ENCODE results near the gene GPC3.

The GPC3 gene

DNA sequence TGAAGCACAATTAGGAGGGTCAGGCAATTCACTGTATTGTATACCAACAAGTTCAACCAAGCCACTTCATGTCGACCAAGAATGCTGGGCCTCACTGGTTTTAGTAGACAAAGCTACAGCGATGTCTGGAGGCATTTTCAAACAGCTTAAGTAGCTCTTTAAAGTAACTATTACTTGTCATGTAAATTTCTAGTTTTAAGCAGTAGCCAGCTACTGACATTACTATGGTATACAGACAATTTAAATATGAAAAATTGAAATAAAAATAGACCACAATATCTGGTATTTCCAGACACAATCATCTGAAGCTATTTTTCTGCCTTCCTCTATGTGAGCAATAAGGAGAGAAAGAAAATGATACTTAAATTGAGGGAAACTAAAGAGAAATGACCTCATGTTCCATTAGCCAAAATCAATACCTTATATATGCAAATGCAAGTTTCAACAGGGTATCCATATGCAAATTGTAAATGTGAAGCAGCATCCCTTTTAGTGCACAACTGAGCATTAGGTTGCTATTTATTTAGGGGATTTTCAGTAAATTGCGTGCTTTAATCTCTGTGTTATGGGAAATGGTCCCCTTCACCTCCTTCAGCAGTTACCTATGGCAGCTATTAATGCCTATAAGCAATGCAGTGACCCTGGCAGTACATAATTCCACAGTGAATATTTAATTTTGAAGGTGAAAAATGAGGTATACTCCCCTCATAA lies 119.5 kb downstream of the GPC3 start:
- ChIA-PET CTCF (no interaction called here), POLR2A (no interaction called here)
- peaks cover 0 to 3% (median 0%) of the 10 kb centered on the region in 5 experiments for H3K27me3 ChIP-seq (replicated peaks in 2 of 5; ENCODE audit: control insufficient read depth in 4 of 5, insufficient read depth in 5 of 5, low read length in 4 of 5)
- no peaks in the 10 kb centered on the region for H3K36me3 ChIP-seq (ENCODE audit: control insufficient read depth in 4 of 4, insufficient read depth in 4 of 4, low read length in 3 of 4)
- H3K4me3 ChIP-seq (ENCODE audit: control insufficient read depth in 1 of 7, extremely low read depth in 1 of 7, insufficient read depth in 4 of 7, low read depth in 2 of 7, low read length in 6 of 7), result no peak overlapping the region
- no peak overlapping the region for H3K27ac ChIP-seq (ENCODE audit: insufficient read depth in 1 of 2, low read depth in 1 of 2, low read length in 2 of 2, poor library complexity in 1 of 2, severe bottlenecking in 2 of 2)
- DNase-seq, result no peak
- peaks cover 0 to 4% (median 0%) of the 10 kb centered on the region in 5 experiments for H3K9me3 ChIP-seq (ENCODE audit: control extremely low read depth in 1 of 5, control insufficient read depth in 4 of 5, insufficient read depth in 2 of 5, low read depth in 1 of 5, low read length in 4 of 5)
- no peaks in the 10 kb centered on the region for H3K4me1 ChIP-seq (ENCODE audit: control extremely low read depth in 1 of 4, control insufficient read depth in 4 of 4, insufficient read depth in 4 of 4, low read length in 3 of 4)
- no CpG with 5 or more reads among the region's 3 CpGs for WGBS (ENCODE audit: insufficient coverage)

DNA sequence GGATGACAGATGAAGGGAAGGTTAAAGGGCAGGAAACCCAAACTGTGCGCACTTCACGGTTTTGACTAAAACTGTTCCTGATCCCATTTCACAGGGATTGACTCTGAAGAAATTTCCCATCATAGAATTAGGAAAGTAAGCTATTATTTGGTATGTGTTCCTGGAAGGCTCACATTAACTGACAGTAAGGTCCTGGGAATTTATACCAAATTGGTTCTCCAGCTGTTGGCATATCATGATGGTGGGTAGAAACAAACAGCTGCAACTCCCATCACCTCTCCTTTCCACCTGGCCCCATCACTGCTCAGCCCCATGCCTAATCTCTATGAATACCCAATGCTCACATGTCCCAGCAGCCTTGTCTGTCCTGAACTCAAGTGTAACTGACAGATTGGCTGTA lies 121.2 kb downstream of the GPC3 start:
- H3K9me3 ChIP-seq (ENCODE audit: control extremely low read depth in 1 of 5, control insufficient read depth in 4 of 5, insufficient read depth in 2 of 5, low read depth in 1 of 5, low read length in 4 of 5), result peaks cover 0 to 4% (median 0%) of the 10 kb centered on the region in 5 experiments
- 76% methylated on average over 2 of the region's 2 CpGs for WGBS (ENCODE audit: insufficient coverage)

DNA sequence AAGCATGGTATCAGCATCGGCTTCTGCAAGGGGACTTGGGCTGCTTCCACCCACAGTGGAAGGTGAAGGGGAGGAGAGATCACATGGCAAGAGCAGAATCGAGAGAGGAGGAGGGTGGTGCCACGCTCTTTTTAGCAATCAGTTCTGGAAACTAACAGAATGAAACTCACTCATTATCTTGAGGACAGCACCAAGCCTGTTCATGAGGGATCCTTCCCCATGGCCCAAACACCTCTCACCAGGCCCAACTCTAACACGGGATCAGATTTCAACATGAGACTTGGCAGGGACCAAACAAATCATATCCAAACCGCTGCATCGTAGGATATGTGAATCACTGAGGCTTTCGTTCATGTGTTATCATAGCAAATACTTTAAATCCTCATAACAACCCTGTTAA lies 125.5 kb downstream of the GPC3 start:
- Histone ChIP-seq H3K9me3 (ENCODE audit: control extremely low read depth in 1 of 5, control insufficient read depth in 4 of 5, insufficient read depth in 2 of 5, low read depth in 1 of 5, low read length in 4 of 5) (no peaks in the 10 kb centered on the region), H3K27me3 (replicated peaks in 2 of 5; ENCODE audit: control insufficient read depth in 4 of 5, insufficient read depth in 5 of 5, low read length in 4 of 5) (no peaks in the 10 kb centered on the region), H3K4me3 (ENCODE audit: control insufficient read depth in 1 of 7, extremely low read depth in 1 of 7, insufficient read depth in 4 of 7, low read depth in 2 of 7, low read length in 6 of 7) (no peak overlapping the region), H3K27ac (ENCODE audit: insufficient read depth in 1 of 2, low read depth in 1 of 2, low read length in 2 of 2, poor library complexity in 1 of 2, severe bottlenecking in 2 of 2) (no peak overlapping the region), H3K4me1 (ENCODE audit: control extremely low read depth in 1 of 4, control insufficient read depth in 4 of 4, insufficient read depth in 4 of 4, low read length in 3 of 4) (no peaks in the 10 kb centered on the region), H3K36me3 (ENCODE audit: control insufficient read depth in 4 of 4, insufficient read depth in 4 of 4, low read length in 3 of 4) (no peaks in the 10 kb centered on the region)
- no peak for DNase-seq
- 88% methylated on average over 5 of the region's 7 CpGs for WGBS (ENCODE audit: insufficient coverage)
- CTCF ChIA-PET, result no interaction called here
- POLR2A ChIA-PET, result no interaction called here

More for the DNA sequence above, 121.2 kb downstream of the GPC3 start:
- no peak for DNase-seq
- Histone ChIP-seq H3K4me1 (ENCODE audit: control extremely low read depth in 1 of 4, control insufficient read depth in 4 of 4, insufficient read depth in 4 of 4, low read length in 3 of 4) (no peaks in the 10 kb centered on the region), H3K4me3 (ENCODE audit: control insufficient read depth in 1 of 7, extremely low read depth in 1 of 7, insufficient read depth in 4 of 7, low read depth in 2 of 7, low read length in 6 of 7) (no peak overlapping the region), H3K27me3 (replicated peaks in 2 of 5; ENCODE audit: control insufficient read depth in 4 of 5, insufficient read depth in 5 of 5, low read length in 4 of 5) (peaks cover 0 to 3% (median 0%) of the 10 kb centered on the region in 5 experiments), H3K27ac (ENCODE audit: insufficient read depth in 1 of 2, low read depth in 1 of 2, low read length in 2 of 2, poor library complexity in 1 of 2, severe bottlenecking in 2 of 2) (no peak overlapping the region), H3K36me3 (ENCODE audit: control insufficient read depth in 4 of 4, insufficient read depth in 4 of 4, low read length in 3 of 4) (no peaks in the 10 kb centered on the region)
- ChIA-PET CTCF (no interaction called here), POLR2A (no interaction called here)

DNA sequence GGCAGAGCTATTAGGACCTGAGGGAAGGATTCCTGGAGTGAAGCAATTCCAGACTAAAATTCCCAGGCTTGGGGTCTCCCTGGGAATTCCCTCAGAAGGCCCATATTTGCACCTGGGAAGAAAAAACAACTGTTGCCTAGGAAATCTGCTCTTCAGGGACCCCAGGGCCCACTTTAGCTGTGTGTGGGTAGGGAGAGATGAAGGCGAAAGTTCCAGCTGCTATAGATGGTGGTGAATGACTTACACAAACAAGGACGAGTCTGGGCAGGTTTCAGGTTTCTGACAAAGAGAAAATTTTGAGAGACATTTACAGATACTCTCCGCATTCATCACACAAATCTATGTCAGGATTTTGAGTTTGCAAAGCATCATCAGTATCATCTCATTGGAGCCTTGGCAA lies 126.1 kb downstream of the GPC3 start:
- ChIA-PET POLR2A (no interaction called here), CTCF (no interaction called here)
- Histone ChIP-seq H3K9me3 (ENCODE audit: control extremely low read depth in 1 of 5, control insufficient read depth in 4 of 5, insufficient read depth in 2 of 5, low read depth in 1 of 5, low read length in 4 of 5) (no peaks in the 10 kb centered on the region), H3K36me3 (ENCODE audit: control insufficient read depth in 4 of 4, insufficient read depth in 4 of 4, low read length in 3 of 4) (no peaks in the 10 kb centered on the region), H3K27ac (ENCODE audit: insufficient read depth in 1 of 2, low read depth in 1 of 2, low read length in 2 of 2, poor library complexity in 1 of 2, severe bottlenecking in 2 of 2) (no peak overlapping the region), H3K4me3 (ENCODE audit: control insufficient read depth in 1 of 7, extremely low read depth in 1 of 7, insufficient read depth in 4 of 7, low read depth in 2 of 7, low read length in 6 of 7) (no peak overlapping the region), H3K27me3 (replicated peaks in 2 of 5; ENCODE audit: control insufficient read depth in 4 of 5, insufficient read depth in 5 of 5, low read length in 4 of 5) (no peaks in the 10 kb centered on the region), H3K4me1 (ENCODE audit: control extremely low read depth in 1 of 4, control insufficient read depth in 4 of 4, insufficient read depth in 4 of 4, low read length in 3 of 4) (no peaks in the 10 kb centered on the region)
- DNase-seq, result no peak
- WGBS (ENCODE audit: insufficient coverage), result no CpG with 5 or more reads among the region's 3 CpGs

DNA sequence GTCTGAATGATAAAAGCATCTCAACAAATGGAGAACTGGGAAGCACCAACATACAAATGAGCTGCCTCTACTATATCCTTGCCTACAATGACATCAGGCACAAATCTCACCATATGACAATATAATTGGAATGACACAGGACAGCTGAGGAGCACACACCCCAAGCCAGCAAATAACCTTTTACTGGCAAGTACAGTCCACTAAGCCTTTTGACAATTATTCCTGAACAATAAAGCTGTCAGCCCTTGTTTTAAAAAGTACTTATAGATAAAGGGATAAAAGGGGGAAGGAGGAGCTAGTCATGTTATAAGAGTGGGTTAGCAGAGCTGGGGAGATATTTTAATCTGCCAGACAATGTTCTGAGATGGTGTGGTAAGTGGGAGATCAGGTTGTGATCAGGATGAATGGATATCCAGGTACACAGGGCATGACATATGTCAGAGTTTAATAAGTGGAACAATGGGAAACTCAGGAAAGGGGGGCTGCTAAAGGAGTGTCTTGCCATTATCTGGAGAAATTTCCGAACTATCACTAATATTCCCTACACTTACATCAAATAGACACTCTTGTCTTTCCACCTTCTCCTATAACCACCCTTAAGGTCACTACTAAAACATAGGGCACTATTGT lies 127.6 kb downstream of the GPC3 start:
- Histone ChIP-seq H3K9me3 (ENCODE audit: control extremely low read depth in 1 of 5, control insufficient read depth in 4 of 5, insufficient read depth in 2 of 5, low read depth in 1 of 5, low read length in 4 of 5) (no peaks in the 10 kb centered on the region), H3K36me3 (ENCODE audit: control insufficient read depth in 4 of 4, insufficient read depth in 4 of 4, low read length in 3 of 4) (no peaks in the 10 kb centered on the region), H3K4me3 (ENCODE audit: control insufficient read depth in 1 of 7, extremely low read depth in 1 of 7, insufficient read depth in 4 of 7, low read depth in 2 of 7, low read length in 6 of 7) (no peak overlapping the region), H3K27me3 (replicated peaks in 2 of 5; ENCODE audit: control insufficient read depth in 4 of 5, insufficient read depth in 5 of 5, low read length in 4 of 5) (no peaks in the 10 kb centered on the region), H3K27ac (ENCODE audit: insufficient read depth in 1 of 2, low read depth in 1 of 2, low read length in 2 of 2, poor library complexity in 1 of 2, severe bottlenecking in 2 of 2) (no peak overlapping the region), H3K4me1 (ENCODE audit: control extremely low read depth in 1 of 4, control insufficient read depth in 4 of 4, insufficient read depth in 4 of 4, low read length in 3 of 4) (no peaks in the 10 kb centered on the region)
- no peak for DNase-seq
- CTCF ChIA-PET, result no interaction called here
- 71% methylated on average over 1 of the region's 1 CpG for WGBS (ENCODE audit: insufficient coverage)
- POLR2A ChIA-PET, result no interaction called here

DNA sequence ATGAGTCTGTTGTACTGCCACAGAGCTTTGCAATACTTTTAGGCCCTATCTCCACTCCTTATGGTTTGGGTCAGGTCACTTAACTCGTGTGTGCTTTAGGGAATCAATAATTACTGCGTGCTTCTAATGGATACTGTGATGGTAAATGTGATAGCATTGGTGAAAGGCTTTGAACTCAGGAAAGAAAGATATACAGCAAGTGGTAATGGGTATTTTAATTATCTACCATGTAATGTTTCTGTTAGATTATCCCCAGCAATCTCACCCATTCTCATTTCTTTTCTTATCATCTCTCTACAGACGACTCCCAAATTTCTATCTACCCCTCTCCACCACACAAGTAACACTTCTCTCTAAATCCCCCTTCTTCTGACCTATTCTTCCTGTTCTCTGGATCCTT lies 128.6 kb downstream of the GPC3 start:
- ChIA-PET CTCF (no interaction called here), POLR2A (no interaction called here)
- Histone ChIP-seq H3K36me3 (ENCODE audit: control insufficient read depth in 4 of 4, insufficient read depth in 4 of 4, low read length in 3 of 4) (no peaks in the 10 kb centered on the region), H3K27me3 (replicated peaks in 2 of 5; ENCODE audit: control insufficient read depth in 4 of 5, insufficient read depth in 5 of 5, low read length in 4 of 5) (no peaks in the 10 kb centered on the region), H3K9me3 (ENCODE audit: control extremely low read depth in 1 of 5, control insufficient read depth in 4 of 5, insufficient read depth in 2 of 5, low read depth in 1 of 5, low read length in 4 of 5) (no peaks in the 10 kb centered on the region), H3K4me3 (ENCODE audit: control insufficient read depth in 1 of 7, extremely low read depth in 1 of 7, insufficient read depth in 4 of 7, low read depth in 2 of 7, low read length in 6 of 7) (no peak overlapping the region), H3K27ac (ENCODE audit: insufficient read depth in 1 of 2, low read depth in 1 of 2, low read length in 2 of 2, poor library complexity in 1 of 2, severe bottlenecking in 2 of 2) (no peak overlapping the region), H3K4me1 (ENCODE audit: control extremely low read depth in 1 of 4, control insufficient read depth in 4 of 4, insufficient read depth in 4 of 4, low read length in 3 of 4) (no peaks in the 10 kb centered on the region)
- WGBS (ENCODE audit: insufficient coverage), result 29% methylated on average over 1 of the region's 3 CpGs
- DNase-seq, result no peak

DNA sequence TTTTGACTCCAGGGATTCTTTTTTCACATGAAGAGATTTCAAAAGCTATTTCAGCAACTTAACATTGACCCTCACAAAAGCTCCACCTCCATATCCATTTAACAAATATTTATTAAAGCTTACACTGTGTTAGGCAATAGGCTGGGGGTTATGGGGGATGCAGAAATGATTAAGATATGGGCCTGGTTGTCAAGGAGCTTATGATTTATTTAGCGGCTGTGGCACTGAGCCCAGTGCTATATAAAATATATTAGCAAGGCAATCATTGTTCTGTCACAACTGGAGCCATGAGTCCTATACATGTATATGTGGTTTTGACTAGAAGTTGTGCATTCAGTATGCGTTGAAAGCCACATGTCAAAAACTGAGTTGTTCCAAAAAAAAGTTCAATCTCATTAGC lies 131.1 kb downstream of the GPC3 start:
- H3K9me3 ChIP-seq (ENCODE audit: control extremely low read depth in 1 of 5, control insufficient read depth in 4 of 5, insufficient read depth in 2 of 5, low read depth in 1 of 5, low read length in 4 of 5), result no peaks in the 10 kb centered on the region
- no peak overlapping the region for H3K27ac ChIP-seq (ENCODE audit: insufficient read depth in 1 of 2, low read depth in 1 of 2, low read length in 2 of 2, poor library complexity in 1 of 2, severe bottlenecking in 2 of 2)
- no CpG with 5 or more reads among the region's 2 CpGs for WGBS (ENCODE audit: insufficient coverage)
- ChIA-PET CTCF (no interaction called here), POLR2A (no interaction called here)
- H3K4me3 ChIP-seq (ENCODE audit: control insufficient read depth in 1 of 7, extremely low read depth in 1 of 7, insufficient read depth in 4 of 7, low read depth in 2 of 7, low read length in 6 of 7), result no peak overlapping the region
- H3K27me3 ChIP-seq (replicated peaks in 2 of 5; ENCODE audit: control insufficient read depth in 4 of 5, insufficient read depth in 5 of 5, low read length in 4 of 5), result no peaks in the 10 kb centered on the region
- H3K36me3 ChIP-seq (ENCODE audit: control insufficient read depth in 4 of 4, insufficient read depth in 4 of 4, low read length in 3 of 4), result no peaks in the 10 kb centered on the region
- no peak for DNase-seq
- no peaks in the 10 kb centered on the region for H3K4me1 ChIP-seq (ENCODE audit: control extremely low read depth in 1 of 4, control insufficient read depth in 4 of 4, insufficient read depth in 4 of 4, low read length in 3 of 4)

Data from common myeloid progenitor, CD34-positive (primary cell).